ENCODE measurements around the gene PPP1R3D.
"Not testable (repeated sequence)": the region's sequence is repeated elsewhere in the genome, so short reads cannot be mapped to it uniquely, and the experiment has no call there.

PPP1R3D gene

DNA sequence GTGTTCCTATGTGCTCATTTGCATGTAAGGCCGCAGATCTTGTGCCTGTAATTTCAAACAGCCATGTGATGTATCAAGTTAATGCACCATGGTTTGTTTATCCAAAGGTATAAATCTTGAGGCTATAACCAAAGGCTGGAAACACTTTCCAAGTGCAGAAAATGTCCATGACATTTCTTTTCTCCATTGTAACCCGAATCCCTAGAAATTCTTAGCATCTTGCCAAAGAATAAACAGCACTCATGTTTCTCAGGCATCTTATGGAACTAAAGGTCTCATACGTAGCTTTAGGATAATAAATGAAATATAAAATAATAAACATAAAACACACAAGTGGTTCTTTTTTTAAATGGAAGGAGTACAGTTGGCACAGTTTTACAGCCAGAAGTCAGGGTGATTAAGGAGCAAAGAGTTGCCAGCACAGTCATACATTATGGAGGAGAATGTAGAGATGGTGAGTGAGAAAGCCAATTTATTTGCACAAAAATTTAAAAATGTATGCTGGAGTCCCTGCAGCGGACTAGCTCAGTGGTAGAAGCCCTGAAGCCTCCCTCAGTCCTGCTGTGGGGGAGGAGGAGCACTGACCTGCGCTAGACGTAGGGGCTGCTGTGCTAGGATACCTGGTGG lies 36.2 kb upstream of the PPP1R3D start:
- no peak for TF ChIP-seq POLR2AphosphoS5 (IDR thresholded peaks at IDR 0.05; ENCODE audit: borderline replicate concordance, low read depth, low read length)
- TF ChIP-seq FOXP2 (optimal IDR thresholded peaks at IDR 0.05; ENCODE audit: control extremely low read depth, extremely low read length, insufficient read depth) = no peak
- no peak for TF ChIP-seq EZH2 (IDR thresholded peaks at IDR 0.05)
- Histone ChIP-seq H3K27ac (no peak overlapping the region), H3K9ac (ENCODE audit: insufficient read length) (no peak overlapping the region), H3K9me3 (ENCODE audit: low read depth, low read length) (no peaks in the 10 kb centered on the region; the same call in 1 of the 2 replicates), H3K4me3 (no peak overlapping the region), H3K36me3 (ENCODE audit: insufficient read depth, low read length) (no peaks in the 10 kb centered on the region)
- no peak for DNase-seq (ENCODE audit: low read depth, low spot score)

DNA sequence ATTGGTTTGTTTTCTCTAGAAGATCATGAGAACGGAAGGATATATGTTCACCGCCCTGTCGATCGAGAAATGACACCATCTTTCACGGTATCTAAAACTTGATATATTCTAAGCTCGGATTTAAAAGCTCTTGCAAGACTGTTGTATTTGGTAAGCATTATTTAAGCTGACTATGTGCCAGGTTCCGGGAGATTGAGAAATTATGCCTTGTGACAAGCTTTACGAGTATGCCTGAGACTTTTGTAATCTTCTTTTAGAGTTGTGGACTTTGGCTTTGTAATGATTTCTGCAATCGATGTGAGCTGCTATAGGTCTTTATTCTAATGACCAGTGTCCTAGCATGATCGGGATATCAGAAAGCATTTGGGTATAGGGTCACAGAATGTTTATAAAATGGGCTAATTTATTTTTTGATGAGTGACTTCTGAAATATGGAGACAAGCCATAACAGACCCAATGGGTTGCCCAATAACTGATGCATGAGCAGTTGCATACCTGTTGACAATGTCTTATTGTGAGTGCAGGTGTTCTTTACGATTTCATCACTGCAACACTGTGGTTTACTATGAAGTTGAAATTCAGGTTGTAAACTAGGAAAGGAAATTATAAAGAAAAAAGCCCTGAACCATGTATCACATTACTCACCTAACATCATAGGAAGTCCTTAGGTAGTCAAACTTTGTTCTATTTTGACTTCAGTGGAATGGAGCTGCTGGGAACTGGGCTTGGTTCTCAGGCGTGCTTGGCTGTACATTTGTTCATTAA lies 32.1 kb upstream of the PPP1R3D start:
- DNase-seq (ENCODE audit: low read depth, low spot score) = no peak
- Histone ChIP-seq H3K27ac (no peak overlapping the region), H3K36me3 (ENCODE audit: insufficient read depth, low read length) (no peaks in the 10 kb centered on the region), H3K9ac (ENCODE audit: insufficient read length) (no peak overlapping the region), H3K4me3 (no peak overlapping the region), H3K9me3 (ENCODE audit: low read depth, low read length) (no peaks in the 10 kb centered on the region)
- TF ChIP-seq FOXP2 (optimal IDR thresholded peaks at IDR 0.05; ENCODE audit: control extremely low read depth, extremely low read length, insufficient read depth) (no peak), POLR2AphosphoS5 (IDR thresholded peaks at IDR 0.05; ENCODE audit: borderline replicate concordance, low read depth, low read length) (no peak), EZH2 (IDR thresholded peaks at IDR 0.05) (no peak)

DNA sequence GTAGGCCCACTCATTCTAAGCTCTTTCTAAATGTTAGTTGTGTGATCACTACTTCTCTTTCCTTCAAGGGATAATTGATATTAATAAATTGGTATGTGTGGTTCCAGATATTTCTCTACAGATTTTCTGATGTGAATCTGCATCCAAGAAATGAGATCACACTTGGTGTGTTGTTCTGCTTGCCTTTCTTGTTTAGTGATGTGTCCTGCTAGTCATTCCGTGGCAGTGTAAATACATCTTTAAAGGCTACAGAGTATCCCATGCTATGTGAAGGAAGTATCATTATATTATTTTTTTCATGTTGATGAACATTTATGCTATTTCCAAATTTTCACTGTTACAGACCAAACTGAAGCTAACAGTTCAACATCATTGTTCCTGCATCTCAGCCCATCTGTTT lies 31.3 kb upstream of the PPP1R3D start:
- no peak overlapping the region for H3K27ac ChIP-seq
- TF ChIP-seq EZH2 (IDR thresholded peaks at IDR 0.05) (no peak), POLR2AphosphoS5 (IDR thresholded peaks at IDR 0.05; ENCODE audit: borderline replicate concordance, low read depth, low read length) (no peak), FOXP2 (optimal IDR thresholded peaks at IDR 0.05; ENCODE audit: control extremely low read depth, extremely low read length, insufficient read depth) (no peak)
- H3K9ac ChIP-seq (ENCODE audit: insufficient read length) = no peak overlapping the region
- no peaks in the 10 kb centered on the region for H3K9me3 ChIP-seq (ENCODE audit: low read depth, low read length)
- H3K4me3 ChIP-seq = no peak overlapping the region
- no peak for DNase-seq (ENCODE audit: low read depth, low spot score)
- H3K36me3 ChIP-seq (ENCODE audit: insufficient read depth, low read length) = no peaks in the 10 kb centered on the region

DNA sequence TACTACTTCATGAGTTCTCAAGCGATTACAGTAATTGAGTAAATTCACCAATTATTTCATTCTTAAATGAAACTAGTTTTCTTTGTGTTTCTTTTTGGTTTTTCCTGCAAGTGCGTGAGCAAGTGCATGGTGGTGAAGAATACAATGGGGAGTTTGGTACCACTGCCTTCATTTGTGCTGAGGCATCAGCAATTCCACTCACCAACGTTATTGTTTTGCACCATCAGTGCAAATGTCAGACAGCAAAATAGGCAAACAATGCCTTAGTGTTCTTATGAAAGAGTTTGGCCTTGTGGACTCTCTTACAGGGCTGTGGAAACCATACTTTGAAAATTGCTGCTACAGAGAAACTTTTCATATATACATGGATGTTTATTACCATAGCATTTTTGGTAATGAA lies 26.3 kb upstream of the PPP1R3D start:
- Histone ChIP-seq H3K9ac (ENCODE audit: insufficient read length) (no peak overlapping the region), H3K4me3 (no peak overlapping the region), H3K27ac (no peak overlapping the region), H3K9me3 (ENCODE audit: low read depth, low read length) (no peaks in the 10 kb centered on the region), H3K36me3 (ENCODE audit: insufficient read depth, low read length) (no peaks in the 10 kb centered on the region)
- TF ChIP-seq FOXP2 (optimal IDR thresholded peaks at IDR 0.05; ENCODE audit: control extremely low read depth, extremely low read length, insufficient read depth) = no peak
- TF ChIP-seq POLR2AphosphoS5 (IDR thresholded peaks at IDR 0.05; ENCODE audit: borderline replicate concordance, low read depth, low read length) = no peak
- DNase-seq (ENCODE audit: low read depth, low spot score) = no peak

DNA sequence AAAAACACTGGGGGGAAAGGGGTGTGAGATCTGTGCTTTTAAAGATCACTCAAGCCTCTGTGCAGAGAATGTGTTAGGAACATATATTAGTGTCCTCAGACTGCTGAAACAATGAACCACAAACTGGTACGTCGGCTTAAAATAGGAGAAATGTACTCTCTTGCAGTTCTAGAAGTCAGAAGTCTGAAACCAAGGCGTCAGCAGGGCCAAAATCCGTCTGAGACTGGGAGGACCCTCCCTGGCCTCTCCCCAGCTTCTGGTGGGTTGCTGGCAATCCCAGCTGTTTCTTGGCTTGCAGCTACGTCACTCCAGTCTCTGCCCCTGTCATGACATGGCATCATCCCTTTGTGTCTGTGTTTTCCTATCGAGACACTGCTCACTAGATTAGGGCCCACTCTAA lies 22.1 kb upstream of the PPP1R3D start:
- H3K27ac ChIP-seq = no peak overlapping the region
- no peak overlapping the region for H3K9ac ChIP-seq (ENCODE audit: insufficient read length)
- no peak overlapping the region for H3K4me3 ChIP-seq
- DNase-seq (ENCODE audit: low read depth, low spot score) = no peak
- TF ChIP-seq POLR2AphosphoS5 (IDR thresholded peaks at IDR 0.05; ENCODE audit: borderline replicate concordance, low read depth, low read length) (no peak), FOXP2 (optimal IDR thresholded peaks at IDR 0.05; ENCODE audit: control extremely low read depth, extremely low read length, insufficient read depth) (no peak), EZH2 (IDR thresholded peaks at IDR 0.05) (no peak)
- H3K9me3 ChIP-seq (ENCODE audit: low read depth, low read length) = no peaks in the 10 kb centered on the region
- H3K36me3 ChIP-seq (ENCODE audit: insufficient read depth, low read length) = no peaks in the 10 kb centered on the region

DNA sequence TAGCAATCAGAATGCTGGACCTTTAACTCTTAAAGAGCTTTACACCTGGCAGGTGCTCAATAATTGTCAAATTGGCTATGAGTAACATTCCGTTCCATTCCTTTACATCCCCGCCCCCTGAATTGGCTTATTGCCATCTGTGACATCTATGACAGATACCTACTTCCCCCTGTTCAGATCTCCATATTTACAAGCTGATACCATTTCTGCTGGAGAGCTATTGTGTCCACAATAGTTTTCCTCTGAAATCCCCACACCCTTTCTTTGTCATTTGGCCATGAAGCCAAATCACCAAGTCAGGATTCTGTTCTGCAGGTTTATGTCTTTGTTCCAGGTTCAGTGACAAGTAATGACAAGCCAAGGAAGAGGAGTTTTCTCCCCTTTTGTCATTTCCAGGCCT lies 21.3 kb upstream of the PPP1R3D start:
- DNase-seq (ENCODE audit: low read depth, low spot score) = no peak
- no peak overlapping the region for H3K4me3 ChIP-seq
- TF ChIP-seq EZH2 (IDR thresholded peaks at IDR 0.05) = no peak
- TF ChIP-seq POLR2AphosphoS5 (IDR thresholded peaks at IDR 0.05; ENCODE audit: borderline replicate concordance, low read depth, low read length) = no peak
- no peak for TF ChIP-seq FOXP2 (optimal IDR thresholded peaks at IDR 0.05; ENCODE audit: control extremely low read depth, extremely low read length, insufficient read depth)
- H3K9me3 ChIP-seq (ENCODE audit: low read depth, low read length) = no peaks in the 10 kb centered on the region
- H3K36me3 ChIP-seq (ENCODE audit: insufficient read depth, low read length) = no peaks in the 10 kb centered on the region
- H3K9ac ChIP-seq (ENCODE audit: insufficient read length) = no peak overlapping the region
- H3K27ac ChIP-seq = no peak overlapping the region

DNA sequence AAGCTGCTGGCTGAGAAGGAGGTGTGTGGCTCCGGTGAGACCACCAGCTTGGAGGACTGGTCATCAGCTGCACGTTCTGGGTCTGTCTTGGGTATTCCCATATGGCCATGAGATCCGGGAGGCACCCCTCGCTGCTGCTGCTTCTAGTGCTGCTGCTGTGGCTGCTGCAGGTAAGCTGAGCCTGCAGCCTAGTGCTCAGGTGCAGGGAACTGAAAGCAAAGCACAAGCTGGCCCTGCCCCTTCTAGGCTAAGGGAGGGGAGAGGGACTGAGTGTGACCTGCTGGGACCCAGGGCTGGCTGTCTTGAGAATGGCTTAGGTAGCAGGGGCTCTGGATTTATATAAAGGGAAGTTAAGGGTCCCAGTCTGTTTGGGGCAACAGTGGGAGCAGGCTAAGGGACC lies 18.5 kb upstream of the PPP1R3D start:
- Histone ChIP-seq H3K4me3 (no peak overlapping the region), H3K9ac (ENCODE audit: insufficient read length) (no peak overlapping the region), H3K27ac (no peak overlapping the region), H3K9me3 (ENCODE audit: low read depth, low read length) (no peaks in the 10 kb centered on the region), H3K36me3 (ENCODE audit: insufficient read depth, low read length) (no peaks in the 10 kb centered on the region)
- TF ChIP-seq FOXP2 (optimal IDR thresholded peaks at IDR 0.05; ENCODE audit: control extremely low read depth, extremely low read length, insufficient read depth) (no peak), POLR2AphosphoS5 (IDR thresholded peaks at IDR 0.05; ENCODE audit: borderline replicate concordance, low read depth, low read length) (no peak), EZH2 (IDR thresholded peaks at IDR 0.05) (no peak)
- no peak for DNase-seq (ENCODE audit: low read depth, low spot score)

DNA sequence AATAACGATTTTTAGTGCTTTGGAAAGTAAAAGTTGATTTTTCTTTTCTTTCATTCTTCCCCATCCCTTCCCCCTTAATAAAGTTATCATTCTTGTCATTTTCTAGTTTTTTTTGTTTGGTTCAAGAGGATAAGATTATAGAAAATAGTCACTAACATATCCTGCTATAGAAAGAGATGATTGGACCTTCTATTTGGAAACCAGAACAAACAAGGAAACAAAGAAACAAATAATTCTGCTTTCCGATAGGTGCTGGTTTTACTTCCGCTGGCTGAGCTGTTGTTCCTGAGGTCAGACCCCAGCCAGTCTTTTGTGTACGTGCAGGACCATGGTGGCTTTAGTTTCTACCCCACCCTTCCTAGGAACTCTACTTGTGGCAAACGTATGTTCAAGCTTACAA lies 18.0 kb upstream of the PPP1R3D start, which contains the start of gene CDH26:
CDH26 (plus strand) TSS at position 301 of the 400 bp plus-strand sequence. CDS start 304 bp downstream, outside the sequence.
- Histone ChIP-seq H3K36me3 (ENCODE audit: insufficient read depth, low read length) (no peaks in the 10 kb centered on the region), H3K9me3 (ENCODE audit: low read depth, low read length) (no peaks in the 10 kb centered on the region), H3K9ac (ENCODE audit: insufficient read length) (no peak within 1 kb of the TSS), H3K4me3 (no peak within 1 kb of the TSS), H3K27ac (no peak within 1 kb of the TSS)
- TF ChIP-seq POLR2AphosphoS5 (IDR thresholded peaks at IDR 0.05; ENCODE audit: borderline replicate concordance, low read depth, low read length) (no peak), EZH2 (IDR thresholded peaks at IDR 0.05) (no peak), FOXP2 (optimal IDR thresholded peaks at IDR 0.05; ENCODE audit: control extremely low read depth, extremely low read length, insufficient read depth) (no peak)
- DNase-seq (ENCODE audit: low read depth, low spot score) = no peak

DNA sequence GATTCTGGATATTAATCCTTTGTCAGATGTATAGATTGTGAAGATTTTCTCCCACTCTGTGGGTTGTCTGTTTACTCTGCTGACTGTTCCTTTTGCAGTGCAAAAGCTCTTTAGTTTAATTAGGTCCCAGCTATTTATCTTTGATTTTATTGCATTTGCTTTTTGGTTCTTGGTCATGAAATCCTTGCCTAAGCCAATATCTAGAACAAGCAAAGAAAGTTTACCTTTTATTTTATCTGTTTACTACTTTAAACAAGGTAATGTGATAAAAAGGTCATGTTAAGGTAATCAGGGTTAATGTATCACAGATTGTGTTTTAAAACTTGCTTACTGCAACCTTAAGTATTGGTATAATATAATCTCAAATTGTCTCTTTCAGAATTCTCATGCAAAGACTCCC lies 17.5 kb upstream of the PPP1R3D start:
- H3K9me3 ChIP-seq (ENCODE audit: low read depth, low read length); H3K4me3 ChIP-seq; H3K9ac ChIP-seq (ENCODE audit: insufficient read length); H3K36me3 ChIP-seq (ENCODE audit: insufficient read depth, low read length); H3K27ac ChIP-seq; DNase-seq (ENCODE audit: low read depth, low spot score): not testable (repeated sequence)

Data from SK-N-MC (cell line).